ENCODE measurements around the gene CADPS.

DNA sequence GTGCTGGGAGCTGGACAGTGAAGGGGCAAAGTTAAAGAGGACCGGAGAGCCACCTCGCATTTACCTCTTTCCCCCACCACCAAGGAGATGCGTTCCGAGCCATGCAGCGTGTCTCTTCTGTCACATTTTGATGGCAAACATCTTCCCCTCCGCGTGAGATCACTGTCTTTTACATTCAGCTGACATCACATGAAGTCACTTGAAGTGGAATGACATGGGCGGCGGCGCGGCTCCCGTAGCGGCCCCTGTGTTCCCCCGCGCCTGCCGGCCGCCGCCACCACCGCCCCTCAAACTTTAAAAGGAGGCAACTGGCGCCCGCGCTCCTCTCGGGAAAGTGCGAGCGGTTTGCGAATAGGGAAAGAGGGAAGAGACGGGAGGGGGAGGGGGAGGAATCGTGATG lies 502.0 kb downstream of the CADPS start, which contains the start of gene FEZF2:
- no peak for TF ChIP-seq TEAD4 (IDR thresholded peaks at IDR 0.05; ENCODE audit: borderline replicate concordance, insufficient read depth)
- no peak for TF ChIP-seq EP300 (IDR thresholded peaks at IDR 0.05; ENCODE audit: borderline replicate concordance in 1 of 2, low read depth in 1 of 2, low read length in 1 of 2)
- no peak for TF ChIP-seq USF2 (IDR thresholded peaks at IDR 0.05; ENCODE audit: borderline replicate concordance, low read depth, low read length)
- no peak for TF ChIP-seq TAF1 (IDR thresholded peaks at IDR 0.05; ENCODE audit: borderline replicate concordance, low read depth, low read length)
- no peak for TF ChIP-seq CTCF (IDR thresholded peaks at IDR 0.05)
- no peak for TF ChIP-seq RFX5 (IDR thresholded peaks at IDR 0.05; ENCODE audit: low read length)
- no peak for TF ChIP-seq YY1 (IDR thresholded peaks at IDR 0.05; ENCODE audit: low read depth)
- TF ChIP-seq FOXM1 (IDR thresholded peaks at IDR 0.05; ENCODE audit: low read depth) = no peak
- no peak for TF ChIP-seq CHD2 (IDR thresholded peaks at IDR 0.05; ENCODE audit: low read length, partially characterized antibody)
- TF ChIP-seq RCOR1 (IDR thresholded peaks at IDR 0.05; ENCODE audit: low read length) = no peak
- TF ChIP-seq, protein P1, sequence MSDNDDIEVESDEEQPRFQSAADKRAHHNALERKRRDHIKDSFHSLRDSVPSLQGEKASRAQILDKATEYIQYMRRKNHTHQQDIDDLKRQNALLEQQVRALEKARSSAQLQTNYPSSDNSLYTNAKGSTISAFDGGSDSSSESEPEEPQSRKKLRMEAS (IDR thresholded peaks at IDR 0.05; ENCODE audit: low read depth) = no peak
- no peak for TF ChIP-seq MXI1 (IDR thresholded peaks at IDR 0.05; ENCODE audit: low read depth, low read length)
- TF ChIP-seq GATA2 (CRISPR knock-in tag; IDR thresholded peaks at IDR 0.05) = no peak
- no peak for TF ChIP-seq GABPA (IDR thresholded peaks at IDR 0.05; ENCODE audit: low read depth)

Measured in SK-N-SH (cell line).